ENCODE measurements around the gene HDGFL2.

- TF ChIP-seq CTCF (IDR thresholded peaks at IDR 0.05) (no peak), POLR2A (IDR thresholded peaks at IDR 0.05) (no peak)
Measured at GRCh38 chr19:4436231-4436630, 35.9 kb upstream of the HDGFL2 start.

Measured in prostate gland (tissue), 2 donors.